HG02678 (cell line): Measurements from ENCODE around the gene DYNC2LI1.
A peak's percentile ranks its signal among the peaks of the same experiment; 100 is the strongest.

Experiments used
- ATAC-seq: cut with Tn5 transposase; IDR thresholded peaks from one replicate; pipeline ENCODE4 v1.9.1; 2021; ENCODE audit warnings: mild to moderate bottlenecking, moderate library complexity; ENCODE audit not compliant: unreplicated experiment

DYNC2LI1 gene

DNA sequence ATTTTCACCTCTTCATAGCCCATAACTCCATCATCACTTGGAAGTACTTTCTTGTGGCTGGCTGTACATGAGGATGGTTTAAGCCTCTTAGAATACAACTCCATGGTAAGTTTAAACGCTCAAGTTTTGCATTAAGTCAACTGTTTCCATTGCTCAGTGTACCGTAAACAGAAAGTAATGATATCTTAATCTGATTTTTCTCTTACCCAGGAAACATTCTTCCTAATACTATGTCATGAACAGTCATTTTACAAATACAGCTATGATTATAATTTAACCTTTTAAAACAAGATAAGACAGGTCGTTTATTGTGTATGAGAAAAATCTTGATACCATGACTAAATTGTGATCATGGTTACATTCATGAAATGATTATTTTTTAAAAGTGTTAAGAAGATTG is 11.6 kb upstream of the DYNC2LI1 start:
- no peak for ATAC-seq

DNA sequence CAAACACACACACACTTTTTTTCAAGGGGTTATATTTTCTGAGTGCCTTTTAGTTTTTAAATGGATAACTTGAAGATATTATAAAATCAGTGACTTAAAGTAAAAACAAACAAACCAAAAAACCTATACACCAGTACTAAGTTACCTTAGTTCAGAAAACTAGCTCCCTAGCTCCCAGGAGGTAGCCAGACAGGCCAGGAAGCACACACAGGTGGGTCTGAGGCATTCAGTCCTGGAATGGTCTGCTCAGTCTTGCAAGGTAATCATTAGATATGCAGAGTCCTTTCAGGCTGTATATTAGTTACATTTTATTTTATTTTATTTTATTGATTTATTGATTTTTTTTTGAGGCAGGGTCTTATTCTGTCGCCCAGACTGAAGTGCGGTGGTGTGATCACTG is 10.7 kb upstream of the DYNC2LI1 start:
- no peak for ATAC-seq

DNA sequence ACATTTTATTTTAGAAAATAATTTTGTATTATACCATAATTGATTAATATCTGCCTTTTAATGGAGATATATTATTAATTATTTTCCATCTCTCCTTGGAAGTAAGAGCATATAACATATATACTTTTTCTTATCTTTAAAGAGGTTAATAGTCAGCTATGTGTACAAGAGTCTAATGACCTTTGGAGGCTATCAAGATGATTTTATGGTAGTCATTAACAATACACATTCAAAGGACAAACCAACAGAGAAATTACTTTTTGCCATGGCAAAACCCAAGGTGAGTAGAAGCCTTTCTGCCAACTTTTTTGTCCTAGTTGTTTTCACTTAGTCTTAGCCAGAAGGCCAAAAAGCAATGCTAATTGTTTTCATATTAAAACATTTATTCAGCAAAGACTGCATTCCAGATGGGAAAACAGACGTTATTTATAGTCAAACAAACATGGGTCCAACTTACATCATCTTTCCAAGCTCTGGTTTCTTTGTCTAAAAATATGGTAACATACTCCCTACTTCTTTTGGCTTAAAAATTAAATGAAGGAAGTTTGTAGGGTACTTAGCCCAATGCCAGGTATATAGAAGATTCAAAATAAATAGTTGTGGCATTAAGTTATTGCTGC is 9.6 kb upstream of the DYNC2LI1 start:
- no peak for ATAC-seq

DNA sequence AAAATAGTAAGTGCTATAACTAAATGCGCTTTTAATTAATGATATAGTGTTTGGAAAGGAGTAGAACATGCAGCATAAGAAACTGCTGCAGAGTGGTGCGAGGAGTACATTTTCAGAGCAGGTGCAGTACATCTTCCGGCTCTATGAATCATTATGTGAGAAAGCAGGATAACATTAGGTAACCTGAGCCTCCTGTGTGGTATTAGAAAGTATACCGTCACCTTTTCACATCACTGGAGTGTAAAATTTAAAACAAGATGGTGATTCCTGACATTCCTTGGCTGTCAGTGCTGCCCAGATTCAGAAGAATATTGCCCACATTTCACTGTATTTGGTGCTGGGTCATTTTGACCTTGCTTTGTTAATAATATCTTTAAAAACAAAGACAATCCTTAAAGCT is 7.8 kb upstream of the DYNC2LI1 start:
- no peak for ATAC-seq

DNA sequence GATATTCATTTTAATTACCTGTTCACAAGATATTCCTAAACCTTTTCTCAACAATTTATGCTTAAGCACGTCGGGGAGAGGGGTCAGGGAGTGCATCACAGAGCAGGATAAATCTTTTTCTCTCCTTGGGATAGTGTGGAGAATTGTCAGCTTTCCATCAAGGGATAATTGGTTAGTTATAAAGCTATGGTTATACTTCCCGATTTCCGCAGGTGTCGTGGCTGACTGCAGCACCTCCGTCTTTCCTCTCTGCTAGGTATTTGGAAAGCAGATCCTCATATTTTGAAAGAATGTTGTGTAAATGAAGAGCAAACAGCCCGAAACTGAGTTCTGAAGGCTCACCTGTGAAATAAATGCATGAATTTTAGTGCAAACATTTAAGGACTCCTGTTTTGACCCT is 778 bp downstream of the DYNC2LI1 start:
- ATAC-seq: no peak

DNA sequence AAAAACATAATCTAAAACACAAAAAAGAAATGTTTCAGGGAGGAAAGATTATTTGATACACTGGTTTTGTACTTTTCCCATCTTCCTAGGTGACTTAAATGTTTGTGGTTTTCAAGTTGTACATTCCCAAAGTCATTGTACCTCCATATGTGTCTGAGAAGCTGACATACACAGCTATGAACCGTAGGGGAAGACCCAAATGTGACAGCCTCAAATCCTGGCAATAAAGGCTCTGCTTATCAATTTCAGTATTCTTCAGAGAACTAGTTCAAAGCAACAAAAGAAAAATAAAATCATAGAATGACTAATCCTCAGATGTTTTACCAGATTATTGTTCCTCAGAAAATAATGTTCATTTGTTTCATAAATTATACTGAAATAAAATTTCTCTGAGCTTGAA is 2.5 kb downstream of the DYNC2LI1 start:
- no peak for ATAC-seq

DNA sequence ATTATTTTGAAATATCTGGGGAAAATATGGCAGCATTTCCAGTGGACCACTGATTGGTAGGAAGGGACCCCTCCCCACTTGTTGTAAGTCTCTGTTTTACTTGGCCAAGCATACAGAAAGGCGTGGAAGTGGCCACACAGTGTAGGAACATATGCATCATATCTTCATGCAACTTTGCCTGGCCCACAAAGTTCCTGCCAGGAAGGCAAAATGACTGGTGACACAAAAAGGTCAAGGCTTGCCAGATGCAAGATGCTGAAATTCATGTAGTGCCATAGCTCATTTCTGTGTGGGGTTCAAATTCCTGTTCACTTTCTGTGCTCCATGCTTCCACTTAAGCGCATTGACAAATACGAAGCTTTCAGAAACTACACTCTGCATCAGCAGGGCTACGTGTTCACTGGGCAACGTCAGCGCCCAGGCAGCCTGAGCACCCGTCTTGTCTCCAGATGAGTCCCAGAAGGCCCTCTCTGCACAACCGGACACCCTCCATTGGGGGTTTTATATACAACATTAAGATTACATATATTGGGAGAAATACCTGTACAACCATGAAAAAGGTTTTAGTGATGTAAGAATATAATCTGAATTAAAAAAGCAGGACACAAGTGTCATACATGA is 3.6 kb downstream of the DYNC2LI1 start:
- no peak for ATAC-seq

DNA sequence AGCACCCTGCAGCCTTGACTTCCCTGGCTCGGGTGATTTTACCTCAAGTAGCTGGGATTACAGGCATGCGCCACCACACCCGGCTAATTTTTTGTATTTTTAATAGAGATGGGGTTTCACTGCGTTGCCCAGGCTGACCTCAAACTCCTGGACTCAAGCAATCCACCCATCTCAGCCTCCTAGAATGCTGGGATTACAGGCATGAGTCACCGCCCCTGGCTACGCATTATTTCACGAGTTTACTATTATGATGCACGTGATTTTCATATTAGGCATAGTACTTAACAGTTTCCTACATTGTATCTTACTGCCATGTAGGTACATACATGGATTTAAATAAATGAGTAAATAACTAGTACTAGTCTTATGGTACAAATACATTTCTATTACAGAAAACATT is 4.4 kb downstream of the DYNC2LI1 start:
- ATAC-seq: no peak

DNA sequence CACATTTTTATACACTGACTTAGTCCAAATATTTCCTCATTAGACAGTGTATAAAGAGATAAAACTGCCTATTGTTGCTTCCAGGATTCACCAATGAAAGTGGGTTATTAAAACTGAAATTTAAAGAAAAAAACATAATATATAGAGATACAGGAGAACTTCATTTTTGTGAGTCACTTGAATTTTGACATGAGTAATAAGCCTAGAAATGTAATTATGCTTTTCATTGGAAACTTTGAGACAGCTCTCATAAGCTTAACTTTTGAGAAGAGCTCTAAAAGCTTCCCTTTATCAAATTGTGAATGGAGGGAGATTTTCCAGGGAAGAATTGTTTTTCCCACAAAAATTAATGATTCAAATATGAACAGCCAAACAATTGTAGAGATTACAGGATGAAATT is 14.1 kb downstream of the DYNC2LI1 start:
- no peak for ATAC-seq

DNA sequence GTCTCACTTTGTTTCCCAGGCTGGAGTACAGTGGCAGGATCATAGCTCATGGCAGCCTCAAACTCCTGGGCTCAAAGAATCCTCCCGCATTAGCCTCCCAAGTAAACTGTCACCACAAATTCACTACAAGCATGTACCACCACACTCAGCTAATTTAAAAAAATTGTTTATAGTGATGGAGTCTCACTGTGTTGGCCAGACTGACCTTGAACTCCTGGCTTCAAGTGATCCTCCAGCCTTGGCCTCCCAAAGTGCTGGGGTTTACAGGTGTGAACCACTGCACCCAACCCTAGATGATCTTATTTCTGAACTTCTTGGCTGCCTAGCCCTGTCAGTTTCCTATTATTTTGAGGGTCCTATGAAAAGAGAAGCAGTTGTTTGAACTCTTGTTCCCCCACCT is 14.8 kb downstream of the DYNC2LI1 start:
- no peak for ATAC-seq

DNA sequence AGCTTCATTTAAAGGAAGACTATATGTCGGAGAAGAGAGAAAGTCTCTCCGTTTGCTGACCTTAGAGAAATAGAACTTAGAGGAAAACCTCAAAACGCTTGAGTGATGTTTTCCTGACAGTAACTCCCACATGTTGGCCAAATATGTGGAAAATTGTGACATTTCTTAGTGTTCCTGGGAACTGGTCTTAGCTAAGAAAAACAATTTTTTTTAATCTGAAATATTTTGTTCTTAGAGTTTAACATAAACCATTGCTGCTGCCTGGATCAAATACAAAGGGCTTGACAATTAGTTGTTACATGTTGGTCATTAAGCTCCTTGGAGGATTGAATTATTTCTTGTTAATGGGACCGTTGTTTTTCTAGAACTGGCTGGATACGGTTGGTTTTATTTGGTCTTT is 16.3 kb downstream of the DYNC2LI1 start:
- no peak for ATAC-seq

DNA sequence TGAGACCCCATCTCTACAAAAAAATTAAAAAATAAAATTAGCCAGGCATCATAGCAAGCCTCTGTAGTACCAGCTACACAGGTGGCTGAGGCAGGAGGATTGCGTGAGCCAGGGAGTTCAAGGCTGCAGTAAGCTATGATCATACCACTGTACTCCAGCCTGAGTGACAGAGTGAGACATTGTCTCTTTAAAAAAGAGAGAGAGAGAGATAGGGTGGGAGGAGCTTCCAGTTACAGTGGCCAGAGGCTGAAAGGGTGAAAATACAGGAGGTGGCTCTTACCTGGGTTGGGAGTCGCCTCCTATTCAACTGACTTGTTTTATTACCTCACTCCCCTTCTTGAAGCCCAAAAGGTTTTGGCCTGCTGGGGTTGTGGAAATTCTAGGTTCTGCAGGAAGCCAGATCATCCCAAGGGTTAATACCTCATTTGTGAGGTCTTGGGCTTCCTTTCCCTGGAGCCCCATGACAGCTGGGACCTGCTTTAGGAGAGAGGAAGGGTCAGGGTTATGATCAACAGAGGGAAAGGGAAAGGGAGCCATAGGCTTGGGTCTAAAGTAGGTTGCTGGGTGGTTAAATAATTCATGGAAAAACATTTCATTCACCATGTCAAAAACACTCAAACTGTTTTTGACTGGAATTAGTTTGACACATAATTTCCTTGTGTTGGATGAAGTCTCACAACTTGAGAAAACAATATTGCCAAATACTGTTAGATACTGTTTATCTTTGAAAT is 17.4 kb downstream of the DYNC2LI1 start:
- no peak for ATAC-seq

DNA sequence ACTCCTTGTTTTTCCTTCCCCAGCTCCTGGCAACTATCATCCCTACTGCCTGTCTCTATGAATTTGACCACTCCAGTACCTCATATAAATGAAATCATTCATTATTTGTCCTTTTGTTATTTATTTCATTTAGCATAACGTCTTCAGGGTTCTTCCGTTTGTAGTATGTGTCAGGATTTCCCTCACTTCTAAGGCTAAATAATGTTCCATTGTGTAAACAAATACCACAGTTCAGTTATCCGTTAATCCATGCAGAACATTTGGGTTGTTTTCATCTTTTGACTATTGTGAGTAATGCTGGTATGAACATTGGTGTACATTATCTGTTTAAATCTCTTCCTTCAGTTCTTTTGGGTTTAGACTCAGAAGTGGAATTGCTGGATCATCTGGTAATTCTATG is 18.8 kb downstream of the DYNC2LI1 start:
- peak; percentile 59 for ATAC-seq

DNA sequence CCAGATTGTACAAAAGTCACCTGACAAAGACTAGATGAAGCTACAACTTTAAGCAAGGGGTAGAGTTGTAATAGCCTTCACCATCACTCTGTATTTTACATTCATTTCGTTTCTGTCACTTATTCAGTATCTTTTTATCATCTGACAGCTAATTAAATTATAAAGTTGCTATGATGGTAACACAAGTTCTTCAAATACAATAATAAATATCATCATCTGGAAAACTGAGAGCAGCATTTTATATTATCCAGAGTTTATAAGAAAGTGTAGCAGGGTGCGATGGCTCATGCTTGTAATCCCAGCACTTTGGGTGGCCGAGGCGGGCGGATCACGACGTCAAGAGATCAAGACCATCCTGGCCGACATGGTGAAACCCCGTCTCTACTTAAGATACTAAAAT is 21.1 kb downstream of the DYNC2LI1 start:
- no peak for ATAC-seq

DNA sequence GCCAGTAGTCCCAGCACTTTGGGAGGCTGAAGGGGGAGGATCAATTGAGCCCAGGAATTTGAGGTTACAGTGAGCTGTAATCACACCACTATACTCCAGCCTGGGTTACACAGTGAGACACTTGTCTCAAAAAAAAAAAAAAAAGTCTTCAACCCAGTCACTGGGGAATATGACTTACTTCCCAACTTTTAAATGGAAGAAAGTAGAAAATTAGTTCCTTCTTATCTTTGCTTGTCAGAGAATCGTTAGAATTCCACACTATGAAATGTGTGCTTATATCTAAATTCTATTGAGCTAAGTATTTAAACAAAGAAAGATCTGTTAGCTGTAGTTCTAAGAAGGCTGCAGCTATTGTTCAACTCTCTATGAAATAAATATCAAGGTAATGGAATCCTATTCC is 22.4 kb downstream of the DYNC2LI1 start:
- no peak for ATAC-seq

DNA sequence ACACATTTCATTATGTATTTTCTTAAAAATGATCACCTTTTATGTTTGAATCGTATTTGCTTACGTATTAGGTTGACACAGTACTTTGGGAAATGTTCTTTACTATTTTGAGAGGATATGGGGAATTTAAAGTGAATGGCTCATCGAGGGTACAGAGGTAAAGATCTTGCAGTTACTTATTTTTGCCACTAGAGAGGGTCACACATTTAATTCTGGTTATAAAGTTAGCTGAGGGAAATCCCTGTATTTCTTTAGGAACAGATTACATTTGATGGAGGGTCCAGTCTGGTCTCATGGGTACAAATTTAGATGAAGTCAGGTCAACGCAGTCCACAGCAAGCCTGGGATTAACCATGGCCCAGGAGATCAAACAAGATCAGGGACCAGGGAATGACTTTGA is 24.5 kb downstream of the DYNC2LI1 start:
- ATAC-seq: no peak

DNA sequence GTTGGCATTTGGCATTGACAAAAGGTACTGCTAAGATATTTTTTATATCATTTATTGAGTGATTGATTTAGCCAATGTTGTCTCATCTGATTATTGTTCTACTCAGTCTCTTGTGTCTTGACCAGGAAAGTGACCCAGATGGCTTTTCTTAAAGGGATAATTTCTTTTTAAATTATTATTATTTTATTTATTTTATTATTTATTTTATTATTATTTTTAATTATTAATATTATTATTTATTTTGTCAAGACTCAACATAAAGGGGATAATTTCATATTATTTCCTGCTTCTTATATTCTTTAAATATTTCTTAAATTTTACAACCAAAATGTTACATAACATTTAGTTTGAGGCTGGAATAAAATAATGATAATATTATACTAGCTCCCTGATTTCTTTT is 27.1 kb downstream of the DYNC2LI1 start:
- no peak for ATAC-seq

DNA sequence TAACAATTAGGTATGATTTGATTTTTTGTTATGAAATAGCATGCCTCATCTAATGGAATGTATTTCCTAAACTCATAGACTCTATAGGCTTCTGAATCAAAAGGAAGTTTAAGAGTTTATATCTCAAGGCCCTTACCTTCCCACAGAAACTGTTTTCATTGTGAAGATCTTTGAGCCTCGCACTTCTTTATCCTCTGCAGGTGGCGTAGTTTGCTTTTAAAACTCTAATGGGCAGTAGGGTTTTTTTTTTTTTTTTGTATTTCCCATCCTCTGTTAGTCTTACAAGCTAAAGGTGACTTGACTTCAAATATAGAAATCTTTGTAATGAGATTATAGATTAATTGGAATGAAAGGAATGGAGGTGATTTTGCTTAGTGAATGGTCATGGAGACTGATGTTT is 28.3 kb downstream of the DYNC2LI1 start:
- no peak for ATAC-seq

DNA sequence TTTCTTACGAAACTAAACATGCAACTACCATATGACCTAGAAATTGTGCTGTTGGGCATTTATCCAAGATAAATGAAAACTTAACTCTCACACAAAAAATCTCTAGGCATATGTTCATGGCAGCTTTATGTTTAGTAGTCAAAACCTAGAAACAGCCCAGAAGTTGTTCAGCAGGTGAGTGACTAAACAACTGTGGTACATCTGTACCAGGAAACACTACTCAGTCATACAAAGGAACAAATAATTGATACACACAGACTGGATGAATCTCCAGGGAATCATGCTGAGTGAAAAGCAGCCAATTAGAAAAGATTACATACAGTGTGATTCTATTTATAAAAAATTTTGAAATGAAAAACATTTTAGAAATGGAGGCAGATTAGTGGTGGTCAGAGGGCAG is 29.3 kb downstream of the DYNC2LI1 start:
- ATAC-seq: no peak

DNA sequence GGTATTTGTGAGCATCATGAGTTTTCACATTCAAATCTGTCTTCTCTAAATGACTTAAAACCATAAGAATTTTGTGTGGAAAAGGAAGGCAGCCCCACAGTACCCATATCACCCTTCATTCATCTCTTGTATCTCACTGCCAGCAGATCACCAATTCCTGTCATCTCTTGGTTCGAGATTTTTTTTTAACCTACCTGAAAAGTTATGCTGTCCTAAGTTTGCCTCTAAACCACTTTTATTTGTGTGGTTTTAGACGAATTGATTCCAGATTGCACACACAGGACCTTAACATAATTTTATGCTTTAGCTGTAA is 32.8 kb downstream of the DYNC2LI1 start:
- no peak for ATAC-seq

DNA sequence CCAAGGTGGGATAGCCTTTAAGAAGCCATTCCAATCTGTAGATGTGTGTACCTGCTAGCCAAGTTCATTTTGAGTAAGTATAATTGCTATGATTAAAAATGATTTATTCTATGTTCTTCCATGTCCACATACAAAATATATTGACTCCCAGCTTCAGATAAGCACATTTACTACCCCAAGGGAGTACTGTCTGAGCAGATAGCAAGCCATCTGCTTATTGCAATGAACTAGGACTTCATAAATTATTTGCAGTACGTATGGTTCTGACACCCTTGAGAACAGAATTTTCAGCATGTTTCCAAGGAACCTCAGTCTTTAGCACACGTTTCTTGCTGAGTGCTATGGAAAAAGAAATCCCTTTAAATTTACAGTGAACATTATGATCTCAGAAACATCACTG is 36.6 kb downstream of the DYNC2LI1 start:
- ATAC-seq: no peak

DNA sequence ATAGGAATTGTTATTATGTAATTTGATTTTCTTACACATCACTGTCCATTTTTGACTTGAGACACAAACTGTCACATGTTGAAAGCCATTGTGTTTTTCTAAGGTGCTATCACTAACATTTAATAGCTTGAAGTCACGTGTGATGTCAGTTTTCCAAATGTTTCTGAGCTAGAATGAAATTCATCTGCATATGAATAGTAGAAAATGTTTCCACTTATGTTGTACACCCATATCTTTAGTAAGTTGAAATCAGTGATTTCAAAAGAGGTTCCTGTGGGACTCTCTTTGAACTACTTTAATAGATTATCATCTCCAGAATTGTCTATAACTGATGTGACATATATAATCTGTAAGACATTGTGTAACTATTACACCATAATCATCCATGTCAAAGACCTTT is 37.0 kb downstream of the DYNC2LI1 start:
- no peak for ATAC-seq

DNA sequence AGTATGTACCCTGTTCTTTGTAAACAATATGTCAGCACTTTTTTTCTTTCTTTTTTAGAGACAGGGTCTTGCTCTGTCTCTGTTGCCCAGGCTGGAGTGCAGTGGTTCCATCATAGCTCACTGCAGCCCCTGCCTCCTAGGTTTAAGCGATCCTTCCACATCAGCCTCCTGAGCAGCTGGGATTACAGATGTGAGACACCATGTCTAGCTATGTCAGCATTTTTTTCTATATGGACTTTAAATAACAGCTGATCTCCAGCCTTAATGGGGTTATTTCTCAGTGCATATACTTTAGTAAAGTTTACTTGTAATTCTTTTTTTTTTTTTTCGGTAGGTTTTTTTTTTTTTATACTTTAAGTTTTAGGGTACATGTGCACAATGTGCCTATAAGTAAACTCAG is 38.2 kb downstream of the DYNC2LI1 start:
- ATAC-seq: no peak
